GM15510 (cell line): Measurements from ENCODE around the gene IFT88.

ENCODE experiments used
- POLR2A ChIP-seq: IDR thresholded peaks from 3 replicates; pipeline ENCODE4 v1.6.1; 2011; ENCODE audit warnings: borderline replicate concordance; ENCODE audit not compliant: insufficient read length; ENCODE audit errors: extremely low read depth

The IFT88 gene, protein sequence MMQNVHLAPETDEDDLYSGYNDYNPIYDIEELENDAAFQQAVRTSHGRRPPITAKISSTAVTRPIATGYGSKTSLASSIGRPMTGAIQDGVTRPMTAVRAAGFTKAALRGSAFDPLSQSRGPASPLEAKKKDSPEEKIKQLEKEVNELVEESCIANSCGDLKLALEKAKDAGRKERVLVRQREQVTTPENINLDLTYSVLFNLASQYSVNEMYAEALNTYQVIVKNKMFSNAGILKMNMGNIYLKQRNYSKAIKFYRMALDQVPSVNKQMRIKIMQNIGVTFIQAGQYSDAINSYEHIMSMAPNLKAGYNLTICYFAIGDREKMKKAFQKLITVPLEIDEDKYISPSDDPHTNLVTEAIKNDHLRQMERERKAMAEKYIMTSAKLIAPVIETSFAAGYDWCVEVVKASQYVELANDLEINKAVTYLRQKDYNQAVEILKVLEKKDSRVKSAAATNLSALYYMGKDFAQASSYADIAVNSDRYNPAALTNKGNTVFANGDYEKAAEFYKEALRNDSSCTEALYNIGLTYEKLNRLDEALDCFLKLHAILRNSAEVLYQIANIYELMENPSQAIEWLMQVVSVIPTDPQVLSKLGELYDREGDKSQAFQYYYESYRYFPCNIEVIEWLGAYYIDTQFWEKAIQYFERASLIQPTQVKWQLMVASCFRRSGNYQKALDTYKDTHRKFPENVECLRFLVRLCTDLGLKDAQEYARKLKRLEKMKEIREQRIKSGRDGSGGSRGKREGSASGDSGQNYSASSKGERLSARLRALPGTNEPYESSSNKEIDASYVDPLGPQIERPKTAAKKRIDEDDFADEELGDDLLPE

DNA sequence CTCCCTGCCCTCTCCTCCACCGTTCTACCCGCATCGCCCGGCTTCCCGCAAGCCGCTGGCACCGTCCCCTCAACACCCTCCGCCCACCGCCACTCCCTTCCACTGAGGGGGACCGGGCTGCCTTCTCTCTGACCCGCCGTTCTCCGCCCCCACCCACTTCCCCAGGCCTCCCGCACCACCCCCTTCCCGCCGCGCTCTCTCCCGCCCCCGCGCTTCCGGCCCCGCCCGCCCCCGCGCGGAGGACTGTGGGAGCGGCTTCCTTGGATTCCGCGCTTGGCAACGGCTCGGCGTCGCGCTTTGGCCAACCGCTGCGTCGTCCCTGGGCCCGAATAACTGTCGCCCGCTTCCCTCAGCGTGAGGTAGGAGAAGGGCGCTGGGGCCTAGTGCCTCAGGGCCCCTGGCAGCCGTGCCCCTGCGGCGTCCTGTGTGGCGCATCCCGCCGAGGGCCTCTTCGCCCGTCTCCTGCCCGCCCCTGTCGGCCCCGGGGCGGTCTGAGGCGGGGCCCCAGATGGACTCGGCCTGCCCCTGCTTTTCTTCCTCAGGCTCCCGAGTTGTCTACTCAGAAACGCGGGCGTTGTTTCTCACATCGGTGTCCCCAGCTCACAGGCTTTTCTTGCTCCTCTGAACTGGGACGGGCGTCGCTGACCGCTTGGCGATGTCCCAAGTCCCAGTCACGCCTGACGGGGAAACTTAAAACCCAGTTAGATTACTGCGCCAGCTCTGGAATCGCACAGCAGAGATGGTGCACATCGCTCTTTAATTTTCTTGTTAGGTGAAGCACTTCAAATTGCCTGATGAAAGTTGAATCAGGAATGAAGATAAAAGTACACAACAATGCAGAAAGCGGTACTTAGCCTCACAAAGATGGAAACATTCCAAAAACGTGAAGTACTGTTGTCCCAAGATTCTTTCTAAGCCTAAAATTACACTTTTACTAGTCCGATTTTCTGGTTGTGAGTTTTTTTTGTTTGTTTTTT, at the start of gene IFT88:
Gene IFT88 (plus strand): TSS at position 260 of the 977 bp plus-strand sequence. CDS start 7,229 bp downstream, outside the sequence.
- peak; percentile 68 for TF ChIP-seq POLR2A

- no peak for TF ChIP-seq POLR2A
Observed at GRCh38 chr13:20518660-20519100, 48.3 kb upstream of the IFT88 start.

GRCh38 chr13:20519875-20520274, 47.1 kb upstream of the IFT88 start:
- TF ChIP-seq POLR2A, result no peak

GRCh38 chr13:20521364-20522115, 45.4 kb upstream of the IFT88 start:
- TF ChIP-seq POLR2A, result no peak

DNA sequence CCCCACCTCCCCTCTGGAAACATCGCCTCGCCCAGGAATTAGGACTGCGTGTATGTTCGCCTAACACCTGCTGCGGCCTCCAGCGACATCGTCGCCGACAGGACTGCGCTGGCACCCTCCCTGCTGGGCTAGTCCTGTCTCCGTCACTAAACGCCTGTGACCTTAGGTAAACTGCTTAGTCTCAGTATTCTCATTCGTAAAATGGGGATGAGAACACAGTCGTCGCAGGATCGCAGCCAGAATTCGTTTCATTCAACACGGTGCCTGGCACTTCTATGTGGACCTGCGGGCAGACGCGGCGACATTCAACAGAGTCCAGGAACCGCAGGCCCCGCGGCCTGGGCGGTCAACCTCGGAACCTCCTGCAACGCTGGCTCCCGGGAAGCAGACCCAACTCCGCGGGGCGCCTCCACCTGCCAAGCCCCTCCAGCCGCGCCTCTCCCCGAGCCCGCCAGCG, 41.8 kb upstream of the IFT88 start:
- TF ChIP-seq POLR2A, result no peak

GRCh38 chr13:20525601-20526544, 41.1 kb upstream of the IFT88 start, which contains the start of gene CRYL1:
Gene CRYL1, minus strand, starts transcription at chr13:20525857. Its CDS starts 63 bp downstream, at chr13:20525794.
- peak; percentile 80 for TF ChIP-seq POLR2A

- no peak for TF ChIP-seq POLR2A
Observed at GRCh38 chr13:20526664-20527063, 40.3 kb upstream of the IFT88 start.

GRCh38 chr13:20528452-20528851, 38.5 kb upstream of the IFT88 start:
- TF ChIP-seq POLR2A, result no peak

GRCh38 chr13:20534038-20534608, 32.8 kb upstream of the IFT88 start:
- TF ChIP-seq POLR2A, result no peak

- TF ChIP-seq POLR2A, result no peak
Observed at GRCh38 chr13:20536992-20537391, 30.0 kb upstream of the IFT88 start.

DNA sequence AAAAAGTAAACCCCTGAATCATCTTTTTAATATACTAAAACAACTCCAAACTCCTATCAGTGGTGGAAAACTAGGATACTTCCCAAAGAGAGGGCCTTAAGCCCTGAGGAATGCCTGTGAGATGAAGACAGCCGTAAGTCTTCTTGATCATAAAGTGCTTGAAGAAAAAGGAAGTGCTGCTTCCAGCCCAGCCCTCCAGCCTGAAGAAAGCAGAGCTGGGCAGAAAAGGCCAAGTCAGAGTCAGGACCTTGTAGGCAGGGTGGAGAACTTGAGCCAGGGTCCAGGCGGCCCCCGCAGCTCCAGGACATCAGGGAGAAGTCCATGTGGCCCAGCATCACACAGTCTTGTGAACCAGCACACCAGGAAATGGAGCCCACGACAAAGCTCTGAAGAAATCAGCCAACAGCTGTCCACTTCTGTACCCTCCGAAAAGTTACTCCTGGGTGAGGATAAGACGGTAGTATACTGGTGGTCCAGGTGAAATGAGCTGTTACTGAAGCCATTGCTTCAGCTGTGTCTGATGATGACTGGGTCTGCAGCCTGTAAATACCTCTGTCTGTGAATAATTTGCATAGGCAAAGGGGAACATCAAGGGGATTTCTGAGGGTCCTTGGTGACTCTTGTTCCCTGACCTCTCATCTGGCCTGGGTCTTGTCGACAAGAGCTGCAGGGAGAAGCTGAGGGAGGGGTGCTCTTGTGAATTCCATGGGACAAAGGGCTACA, 22.6 kb upstream of the IFT88 start:
- TF ChIP-seq POLR2A, result no peak
